Retinal pigment epithelial cell (primary cell): ENCODE results near the gene TRIM15.

ENCODE experiments used
- DNase-seq: peaks from one replicate; pipeline ENCODE4 v3.0.0-alpha.2; 2010; ENCODE audit warnings: low read depth
- H3K4me3 ChIP-seq: 2 replicates; pipeline ENCODE4 v1.5.1; 2011; ENCODE audit warnings: mild to moderate bottlenecking, low read length, control low read depth, moderate library complexity
- TF ChIP-seq, protein P1 (sequence below): conservative IDR thresholded peaks from 2 replicates; pipeline ENCODE4 v1.5.1; 2011; ENCODE audit warnings: low read depth, low read length, control low read depth, inconsistent platforms

The TRIM15 gene

GRCh38 chr6:30154061-30154460 lies 9.3 kb upstream of the TRIM15 start:
- H3K4me3 ChIP-seq, result no peak overlapping the region
- no peak for DNase-seq
- TF ChIP-seq, protein P1, sequence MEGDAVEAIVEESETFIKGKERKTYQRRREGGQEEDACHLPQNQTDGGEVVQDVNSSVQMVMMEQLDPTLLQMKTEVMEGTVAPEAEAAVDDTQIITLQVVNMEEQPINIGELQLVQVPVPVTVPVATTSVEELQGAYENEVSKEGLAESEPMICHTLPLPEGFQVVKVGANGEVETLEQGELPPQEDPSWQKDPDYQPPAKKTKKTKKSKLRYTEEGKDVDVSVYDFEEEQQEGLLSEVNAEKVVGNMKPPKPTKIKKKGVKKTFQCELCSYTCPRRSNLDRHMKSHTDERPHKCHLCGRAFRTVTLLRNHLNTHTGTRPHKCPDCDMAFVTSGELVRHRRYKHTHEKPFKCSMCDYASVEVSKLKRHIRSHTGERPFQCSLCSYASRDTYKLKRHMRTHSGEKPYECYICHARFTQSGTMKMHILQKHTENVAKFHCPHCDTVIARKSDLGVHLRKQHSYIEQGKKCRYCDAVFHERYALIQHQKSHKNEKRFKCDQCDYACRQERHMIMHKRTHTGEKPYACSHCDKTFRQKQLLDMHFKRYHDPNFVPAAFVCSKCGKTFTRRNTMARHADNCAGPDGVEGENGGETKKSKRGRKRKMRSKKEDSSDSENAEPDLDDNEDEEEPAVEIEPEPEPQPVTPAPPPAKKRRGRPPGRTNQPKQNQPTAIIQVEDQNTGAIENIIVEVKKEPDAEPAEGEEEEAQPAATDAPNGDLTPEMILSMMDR, result no peak

- H3K4me3 ChIP-seq, result no peak overlapping the region
- TF ChIP-seq, protein P1, result no peak
- no peak for DNase-seq
These were observed 8.4 kb upstream of the TRIM15 start for GRCh38 chr6:30154709-30155519.

DNA sequence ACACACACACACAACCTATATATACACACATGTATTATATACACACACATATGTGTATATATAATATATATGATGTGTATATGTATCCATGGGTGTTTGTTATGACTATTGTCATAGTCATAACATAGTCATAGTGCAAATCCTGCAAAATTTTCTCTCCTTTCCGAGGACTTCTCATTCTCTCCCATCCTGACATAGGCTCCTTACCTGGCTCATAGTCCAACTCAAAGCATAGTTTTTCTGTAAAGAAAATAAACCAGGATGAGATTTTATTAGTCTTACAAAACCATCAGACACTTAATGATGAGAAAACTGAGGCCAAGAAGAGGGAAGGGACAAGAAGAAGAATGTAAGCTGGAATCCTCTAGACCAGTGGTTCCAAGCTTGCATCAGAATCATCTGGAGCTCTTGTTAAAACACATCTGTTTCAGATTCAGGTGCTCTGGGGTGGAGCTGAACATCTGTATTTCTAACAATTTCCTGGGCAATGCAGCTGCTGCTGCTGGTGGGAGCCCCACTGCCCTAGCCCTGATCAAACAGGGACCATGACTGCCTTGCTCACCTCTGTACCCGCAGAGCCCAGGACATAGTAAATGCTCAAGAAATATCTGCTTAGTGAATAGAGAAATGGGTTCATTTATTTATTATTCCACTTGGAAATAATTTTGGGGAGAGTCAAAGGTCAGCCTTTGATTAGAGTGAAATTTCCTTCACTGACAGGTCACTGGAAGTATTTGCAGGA lies 7.7 kb upstream of the TRIM15 start:
- TF ChIP-seq, protein P1, result no peak
- DNase-seq, result no peak
- no peak overlapping the region for H3K4me3 ChIP-seq

- TF ChIP-seq, protein P1, result no peak
- no peak for DNase-seq
- no peak overlapping the region for H3K4me3 ChIP-seq
These were observed 7.1 kb upstream of the TRIM15 start for GRCh38 chr6:30156262-30156599.

DNA sequence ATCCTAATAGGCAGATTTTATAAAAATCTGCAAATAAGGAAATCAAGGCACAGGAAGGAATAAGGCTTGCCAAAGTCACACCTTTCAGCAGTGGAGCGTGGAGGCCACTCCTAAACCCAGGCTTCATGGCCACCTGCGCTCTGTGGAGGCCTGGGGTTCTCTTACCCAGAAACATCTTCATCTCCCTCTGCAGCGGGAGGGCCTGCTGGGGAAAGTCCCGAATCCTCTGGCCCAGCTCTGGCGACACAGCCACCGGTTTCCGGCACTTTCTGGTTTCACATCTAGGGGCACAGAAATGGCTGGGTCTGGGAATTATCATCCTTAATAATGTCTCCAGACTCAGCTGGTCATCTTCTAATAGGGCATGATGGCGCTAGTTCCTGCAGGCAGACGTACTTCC lies 6.6 kb upstream of the TRIM15 start:
- no peak for DNase-seq
- TF ChIP-seq, protein P1, result no peak

DNA sequence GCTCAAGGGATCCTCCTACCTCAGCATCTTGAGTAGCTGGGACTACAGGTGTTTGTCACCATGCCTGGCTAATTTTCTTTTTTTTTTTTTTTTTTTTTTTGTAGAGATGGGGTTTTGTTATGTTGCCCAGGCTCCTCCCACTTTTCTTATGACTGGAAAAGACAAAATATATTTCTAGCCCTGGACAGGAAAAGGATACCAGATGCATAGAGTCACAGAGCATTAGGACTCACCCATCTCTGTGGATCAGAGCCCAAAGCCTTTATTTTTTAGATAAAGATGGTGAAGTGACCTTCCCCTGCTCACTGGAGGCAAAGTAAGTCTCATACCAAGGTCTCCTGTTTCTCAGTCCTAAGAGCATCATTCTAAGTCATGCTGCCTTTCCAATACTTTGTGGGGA lies 5.8 kb upstream of the TRIM15 start:
- TF ChIP-seq, protein P1, result no peak
- DNase-seq, result no peak
- H3K4me3 ChIP-seq, result no peak overlapping the region

More for the DNA sequence above, 6.6 kb upstream of the TRIM15 start:
- H3K4me3 ChIP-seq, result no peak overlapping the region

GRCh38 chr6:30157999-30158398 lies 5.3 kb upstream of the TRIM15 start:
- no peak for DNase-seq
- H3K4me3 ChIP-seq, result no peak overlapping the region
- TF ChIP-seq, protein P1, result no peak
